ENCODE data around the gene CXCL12.

Gene CXCL12

DNA sequence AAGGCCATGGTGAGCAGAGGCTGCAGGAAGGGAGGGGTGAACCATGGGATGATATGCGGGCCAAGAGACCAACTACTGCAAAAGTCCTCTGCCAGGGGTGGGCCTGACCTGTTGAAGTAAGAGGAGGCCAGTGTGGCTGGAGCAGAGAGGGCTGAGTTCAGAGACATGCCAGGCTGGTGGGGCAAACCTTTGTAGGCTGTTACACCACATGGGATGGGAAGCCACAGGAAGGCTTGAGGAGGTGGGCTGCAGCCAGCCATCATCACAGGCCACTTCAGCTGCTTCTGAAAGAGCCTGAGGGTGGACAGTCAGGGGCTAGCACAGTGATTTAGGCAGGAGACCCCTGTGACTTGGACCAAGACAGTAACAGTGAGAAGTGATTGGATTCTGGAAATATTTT lies 20.3 kb downstream of the CXCL12 start:
- DNase-seq (ENCODE audit: low spot score), result no peak

DNA sequence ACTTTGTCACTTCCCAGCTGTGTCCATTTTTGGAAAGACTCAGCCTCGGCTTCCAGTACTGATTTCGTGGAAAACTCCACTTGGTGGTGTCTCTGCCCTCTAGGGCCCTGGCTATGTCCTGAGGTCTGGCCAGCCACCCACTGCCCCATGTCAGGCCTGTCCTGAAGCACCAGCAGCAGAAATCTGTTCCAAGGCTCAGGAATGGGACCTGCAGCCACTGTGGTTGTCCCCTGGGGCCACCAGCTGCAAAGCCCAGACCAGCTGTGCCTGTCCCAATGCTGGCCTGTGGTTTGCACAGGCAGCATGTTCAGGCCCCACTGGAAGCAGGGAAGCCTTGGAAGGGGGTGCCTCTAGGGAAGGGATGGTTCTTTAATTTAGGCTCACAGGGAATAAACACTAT lies 21.2 kb downstream of the CXCL12 start:
- DNase-seq (ENCODE audit: low spot score), result no peak

DNA sequence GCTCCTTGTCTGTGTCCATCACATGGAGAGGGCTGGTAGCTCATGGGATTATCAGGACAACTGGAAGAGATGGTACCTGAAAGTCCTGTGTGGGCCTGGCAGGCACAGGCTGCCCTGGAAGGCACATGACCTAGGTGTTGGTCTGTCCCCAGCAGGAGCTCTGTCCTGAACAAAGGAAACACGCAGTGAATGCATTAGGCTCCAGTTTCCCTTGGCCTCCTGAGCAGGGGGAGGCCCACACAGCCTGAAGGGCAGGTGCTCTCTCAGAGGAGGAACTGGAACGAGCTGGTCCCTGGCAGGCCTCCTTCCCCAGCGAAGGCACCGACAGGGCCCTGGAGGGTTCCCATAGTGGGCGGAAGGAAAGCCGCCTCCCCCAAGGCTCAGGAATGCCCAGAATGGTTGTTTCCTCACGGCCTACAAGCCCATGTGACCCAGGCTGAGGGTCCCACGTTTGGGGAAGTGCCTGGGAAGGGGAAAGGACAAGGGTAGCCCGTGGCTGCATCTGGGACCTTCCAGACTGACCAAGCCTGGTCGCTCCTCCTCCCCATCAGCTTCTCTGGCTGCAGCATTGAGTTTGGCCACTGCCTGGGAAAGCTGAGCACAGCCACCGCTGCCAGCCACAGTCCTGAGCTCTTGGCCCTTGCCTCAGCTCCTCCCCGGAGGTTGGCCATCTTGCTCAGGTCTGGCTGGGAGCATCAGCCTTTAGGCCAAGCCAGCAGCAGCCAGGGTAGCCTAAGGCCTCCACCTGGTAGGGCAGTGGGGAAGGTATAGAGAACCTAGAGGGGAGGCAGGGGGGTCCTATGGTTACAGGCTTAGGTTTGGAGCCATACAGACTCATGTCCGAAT lies 21.8 kb downstream of the CXCL12 start:
- no peak for DNase-seq (ENCODE audit: low spot score)

DNA sequence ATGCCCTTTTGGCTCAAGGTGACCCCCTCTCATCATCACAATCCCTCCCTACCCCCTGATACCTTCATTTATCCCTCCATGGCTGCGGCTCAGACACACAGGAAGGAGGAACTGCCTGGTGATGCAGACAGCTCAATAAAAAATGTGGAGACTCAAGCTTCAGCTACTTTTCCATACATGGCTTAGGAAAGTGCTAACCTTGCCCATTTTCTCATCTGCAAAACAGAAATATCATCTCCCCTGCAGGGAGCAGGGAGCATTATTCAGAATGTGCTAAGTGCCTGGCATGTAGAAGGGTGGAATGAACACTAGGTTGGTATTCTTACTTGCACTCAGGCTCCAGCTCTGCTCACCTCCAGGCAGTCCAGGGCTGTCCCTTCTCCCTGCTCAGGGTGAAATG lies 23.8 kb downstream of the CXCL12 start:
- DNase-seq (ENCODE audit: low spot score), result no peak

DNA sequence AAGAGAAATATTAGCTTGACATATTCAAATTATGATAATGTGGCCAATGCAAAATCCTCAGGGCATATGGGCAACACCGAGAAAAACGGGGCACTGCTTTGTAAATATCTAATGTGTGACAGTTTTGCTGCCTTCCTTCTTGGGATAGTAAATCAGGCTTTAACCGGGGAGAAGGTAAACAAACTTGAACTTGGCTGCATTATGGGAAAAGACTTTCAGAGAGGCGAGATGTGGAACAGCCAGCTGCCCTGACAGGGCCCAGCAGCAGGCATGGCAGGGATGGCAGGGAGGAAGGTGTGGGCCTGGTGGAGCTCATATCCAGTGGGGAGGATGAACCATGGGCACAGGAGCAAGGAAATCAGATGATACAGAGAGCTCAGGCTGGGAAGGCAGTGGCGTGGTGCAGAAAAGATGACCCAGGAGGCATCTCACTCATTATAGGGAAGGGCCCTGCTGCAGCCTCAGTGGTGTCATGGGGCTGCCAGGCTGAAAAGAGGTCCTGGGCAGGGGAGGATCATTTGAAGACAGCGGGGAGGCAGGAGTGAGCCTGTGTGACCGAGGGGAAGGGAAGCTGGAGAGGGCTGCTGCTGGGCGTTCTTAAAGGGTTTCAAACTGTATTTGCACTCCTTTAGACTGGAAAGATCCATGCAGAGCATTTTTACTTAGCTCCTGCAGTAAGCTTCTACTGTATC lies 26.7 kb downstream of the CXCL12 start:
- DNase-seq (ENCODE audit: low spot score), result no peak

DNA sequence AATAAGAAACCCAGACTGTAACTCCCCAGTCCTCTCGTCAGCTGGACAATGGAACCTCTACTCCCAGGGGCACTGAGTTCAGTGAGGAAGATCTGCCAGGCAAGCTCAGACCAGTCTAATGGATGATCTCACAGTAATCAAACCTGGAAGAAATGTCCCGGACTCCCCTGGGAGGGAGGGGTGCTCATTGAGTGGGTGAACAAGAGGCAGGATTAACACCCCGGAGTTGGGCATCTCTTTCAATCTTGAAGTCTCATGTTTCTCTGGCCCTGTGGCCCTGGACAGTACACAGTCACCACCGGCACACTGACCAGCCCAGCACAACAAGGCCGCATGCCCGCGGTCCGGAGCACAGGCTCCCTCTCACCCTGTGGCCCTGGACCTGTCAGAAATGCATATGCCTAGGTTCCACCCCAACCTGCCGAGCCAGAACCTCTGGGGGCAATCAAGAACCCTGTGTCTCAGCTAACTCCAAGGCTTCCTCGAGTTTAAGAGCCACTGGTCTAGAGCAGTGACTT lies 27.8 kb downstream of the CXCL12 start:
- DNase-seq (ENCODE audit: low spot score), result no peak

DNA sequence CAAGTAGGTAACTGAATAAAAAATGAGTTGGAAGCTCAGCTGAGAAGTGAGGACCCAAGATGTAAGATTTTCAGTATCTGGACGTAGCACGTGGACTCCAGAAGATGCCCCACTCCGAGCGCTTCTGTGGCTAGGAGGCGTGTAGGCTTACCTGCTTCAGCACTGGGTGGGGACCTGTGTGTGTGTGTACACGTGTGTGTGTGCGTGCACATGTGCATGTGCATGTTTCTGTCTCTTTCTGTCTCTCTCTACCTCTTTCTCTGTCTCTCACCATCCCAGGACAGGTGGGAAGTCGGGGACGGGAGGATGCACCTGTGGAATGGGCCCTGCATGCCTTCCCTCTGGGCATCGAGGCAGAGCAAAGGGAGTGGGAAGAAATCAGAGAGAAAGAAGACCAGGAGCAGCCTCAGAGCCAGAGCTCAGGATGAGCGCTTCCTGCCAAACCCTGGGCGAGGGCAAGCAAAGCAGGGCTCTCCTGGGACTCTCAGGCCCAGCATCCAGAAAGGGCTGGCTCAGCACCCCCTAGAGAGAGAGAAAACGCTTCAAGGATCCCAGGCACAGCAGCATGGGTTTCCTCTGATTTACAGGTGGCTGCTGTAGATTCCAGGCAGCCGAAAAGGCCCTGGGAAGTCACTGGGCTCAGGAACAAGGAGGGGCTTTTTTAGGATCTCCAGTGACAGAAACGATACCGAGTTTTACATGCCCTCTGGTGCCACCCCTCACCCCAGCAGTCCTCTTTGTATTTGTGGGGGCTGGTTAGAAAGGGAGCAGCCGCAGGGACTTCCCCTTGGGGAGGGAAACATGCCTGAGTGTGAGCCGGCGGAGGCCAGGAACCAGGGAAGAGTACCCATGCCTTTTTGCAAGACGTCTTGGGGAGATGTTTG lies 28.5 kb downstream of the CXCL12 start:
- no peak for DNase-seq (ENCODE audit: low spot score)

DNA sequence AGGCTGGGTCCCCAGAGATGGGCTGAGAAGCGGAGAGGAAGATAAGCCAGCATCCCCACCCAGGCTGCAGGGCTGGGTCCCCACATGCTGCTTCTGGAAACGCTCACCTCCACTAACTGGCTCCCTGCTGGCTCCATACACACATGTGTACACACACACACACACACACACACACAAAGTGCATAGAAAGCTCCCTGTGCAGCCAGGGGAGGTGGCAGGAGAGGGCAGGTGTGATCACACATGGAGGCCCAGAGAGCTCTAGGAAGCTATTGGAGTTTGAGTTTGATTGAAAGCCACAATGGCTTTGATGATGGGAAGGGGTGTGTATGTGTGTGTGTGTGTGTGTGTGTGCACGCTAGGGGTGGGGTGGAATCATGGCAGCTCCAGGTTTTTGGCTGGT lies 29.3 kb downstream of the CXCL12 start:
- DNase-seq (ENCODE audit: low spot score), result no peak

DNA sequence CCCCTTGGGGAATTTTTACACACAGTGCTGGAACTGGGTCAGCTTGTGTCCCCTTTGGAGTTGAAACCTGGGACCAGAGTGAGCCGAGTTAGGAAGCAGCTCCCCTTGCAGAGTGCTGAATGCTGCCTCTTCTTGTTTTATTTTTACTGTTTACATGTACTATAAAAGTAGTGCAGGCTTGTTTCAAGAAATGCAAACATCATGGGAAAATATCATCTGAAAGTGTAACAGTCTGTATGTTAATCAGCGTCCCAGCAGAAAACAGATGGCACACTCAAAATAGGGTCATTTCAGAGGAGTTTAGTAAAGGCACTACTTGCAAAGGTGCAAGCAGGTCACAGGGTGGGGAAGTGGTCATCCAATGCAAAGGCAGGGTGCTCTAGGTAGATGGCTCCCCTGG lies 30.1 kb downstream of the CXCL12 start:
- DNase-seq (ENCODE audit: low spot score), result no peak

DNA sequence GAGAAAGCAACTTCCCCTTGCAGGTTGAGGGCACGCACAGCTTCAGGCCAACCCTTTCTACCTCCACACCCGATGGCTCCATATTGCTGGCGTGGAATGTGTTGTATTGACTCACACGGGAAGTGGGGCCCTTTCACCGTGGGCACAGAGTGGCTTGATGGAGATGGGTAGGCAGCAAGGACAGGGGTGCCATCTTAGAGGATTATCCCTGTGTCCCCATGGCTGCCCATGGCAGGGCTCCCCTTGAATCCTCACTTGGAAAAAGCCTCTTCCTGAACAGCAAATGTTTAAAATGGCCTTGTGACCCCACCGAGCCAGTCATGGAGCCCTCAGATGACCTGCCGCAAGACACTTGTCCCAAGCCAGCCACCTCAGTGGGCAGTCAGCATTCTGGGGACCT lies 31.2 kb downstream of the CXCL12 start:
- DNase-seq (ENCODE audit: low spot score), result no peak

DNA sequence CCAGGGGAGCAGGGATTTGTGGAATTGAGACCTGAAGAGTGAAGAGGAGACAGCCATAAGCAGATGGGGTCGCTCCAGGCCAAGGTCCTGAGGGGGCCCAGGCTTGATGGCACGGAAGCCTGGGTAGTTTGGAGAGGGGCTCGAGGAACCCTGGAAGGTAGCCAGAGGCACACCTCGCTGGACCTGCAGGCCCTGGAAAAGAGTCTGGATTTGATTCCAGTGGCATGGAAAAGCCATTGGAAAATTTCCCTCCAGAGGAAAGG lies 31.8 kb downstream of the CXCL12 start:
- DNase-seq (ENCODE audit: low spot score), result no peak

DNA sequence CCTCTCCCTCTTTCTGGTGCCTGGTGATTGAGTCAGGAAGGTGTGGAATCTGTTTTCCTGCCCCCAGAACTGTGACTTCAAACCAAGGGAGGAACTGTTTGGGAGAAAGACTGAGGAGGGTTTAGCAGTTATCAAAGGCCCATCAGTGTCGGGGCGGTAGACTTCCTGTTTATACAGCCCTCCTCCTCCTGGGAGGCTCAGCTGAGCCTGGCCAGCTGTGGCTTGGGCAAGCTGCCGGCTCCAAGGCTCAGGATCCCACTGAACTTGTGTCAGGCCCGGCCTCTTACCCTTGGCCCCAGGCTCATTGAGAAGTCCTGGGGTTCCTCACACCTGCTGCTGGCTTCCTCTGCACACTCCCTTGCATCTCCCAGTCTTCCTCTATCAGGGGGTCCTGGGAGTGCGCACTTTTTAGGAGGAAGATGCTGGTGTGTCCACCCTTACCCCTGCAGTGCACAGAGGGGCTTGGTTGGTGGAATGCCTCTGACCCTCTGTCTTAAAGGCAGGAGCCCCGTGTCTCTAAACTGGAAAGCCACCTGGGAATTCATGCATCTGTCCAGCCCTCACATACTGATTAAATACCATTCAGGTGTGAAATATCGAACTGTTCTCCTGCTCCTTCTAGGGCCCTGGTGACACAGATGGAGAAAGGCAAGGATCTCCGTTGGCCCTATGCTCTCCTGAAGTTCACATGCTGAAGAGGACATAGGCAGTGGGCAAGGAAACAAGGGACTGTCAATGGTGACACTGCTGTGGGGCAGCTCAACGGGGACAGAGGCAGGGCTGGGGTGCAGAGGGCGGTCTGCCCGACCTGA lies 32.4 kb downstream of the CXCL12 start:
- no peak for DNase-seq (ENCODE audit: low spot score)

DNA sequence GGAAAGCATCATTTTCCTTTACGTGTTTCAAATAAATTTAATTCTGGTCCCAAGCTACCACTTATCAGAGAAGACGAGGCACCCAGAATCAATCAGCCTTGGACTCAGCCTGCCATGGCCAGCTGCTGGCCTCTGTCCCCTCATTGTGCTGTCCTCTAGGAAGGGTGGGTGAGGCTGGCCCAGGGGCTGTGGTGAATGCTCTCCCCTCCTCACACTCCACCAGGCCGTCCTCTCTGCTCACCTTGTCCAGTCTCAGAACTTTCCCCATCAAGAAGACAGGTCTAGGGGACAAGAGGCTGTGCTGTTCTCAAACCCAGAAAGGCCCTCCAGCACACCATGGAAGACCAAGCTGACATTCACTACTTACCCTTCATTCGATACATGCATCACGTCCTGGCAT lies 36.4 kb downstream of the CXCL12 start:
- no peak for DNase-seq (ENCODE audit: low spot score)

DNA sequence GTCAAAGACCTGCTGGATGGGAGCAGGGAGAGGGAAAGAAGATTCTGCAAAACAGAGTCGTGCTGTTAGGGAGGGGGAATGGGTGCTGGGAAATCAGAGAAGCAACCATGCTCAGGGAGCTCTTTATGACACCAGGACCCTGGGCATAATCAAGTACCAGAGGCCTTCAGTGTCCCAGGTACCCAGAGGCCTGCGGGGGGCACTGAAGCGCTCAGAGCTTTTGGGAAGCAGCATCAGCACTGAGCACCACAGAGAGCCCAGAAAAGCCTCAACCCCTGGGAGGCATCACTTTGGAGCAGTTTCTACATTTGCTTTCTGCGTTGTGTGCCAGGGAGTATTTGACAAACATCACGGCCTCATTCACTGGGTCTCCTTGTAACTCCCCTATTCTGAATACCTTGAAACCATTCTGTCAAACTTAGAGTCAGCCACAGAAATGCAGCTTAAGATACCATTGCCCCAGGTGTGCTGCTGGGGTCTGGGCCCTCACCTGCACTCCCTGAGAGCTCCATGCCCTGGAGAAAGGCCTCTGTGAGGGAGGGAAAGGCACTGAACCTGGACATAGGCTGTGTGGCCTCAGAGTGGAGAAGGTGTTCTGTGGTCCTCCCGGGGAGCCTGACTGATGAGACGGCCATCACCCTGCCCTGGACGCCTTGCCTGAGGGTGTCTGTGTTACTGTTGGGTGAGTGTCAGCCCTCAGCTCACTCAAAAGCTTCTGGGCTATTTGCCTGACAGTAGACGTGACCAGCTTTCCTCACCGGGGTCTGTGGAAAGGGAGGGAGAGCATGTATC lies 37.1 kb downstream of the CXCL12 start:
- DNase-seq (ENCODE audit: low spot score), result no peak

DNA sequence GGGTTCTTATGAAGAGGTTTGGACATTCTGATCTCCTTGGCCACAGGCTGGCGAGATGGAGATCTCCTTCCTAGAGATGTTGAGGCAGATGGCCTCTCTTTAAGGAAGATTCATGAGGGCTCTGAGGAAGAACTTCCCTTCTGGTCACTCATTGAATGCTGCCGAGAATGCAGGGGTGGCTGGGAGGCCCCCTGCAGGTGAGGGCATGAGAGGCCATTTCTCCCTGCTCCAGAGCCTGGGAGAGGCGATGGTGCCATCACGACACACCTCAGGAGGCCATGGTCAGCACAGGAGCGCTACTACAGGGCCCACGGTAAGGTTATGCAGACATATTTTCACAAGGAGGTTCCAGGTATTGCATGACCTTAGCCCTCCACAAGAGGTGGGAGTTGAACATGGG lies 40.2 kb downstream of the CXCL12 start:
- no peak for DNase-seq (ENCODE audit: low spot score)

DNA sequence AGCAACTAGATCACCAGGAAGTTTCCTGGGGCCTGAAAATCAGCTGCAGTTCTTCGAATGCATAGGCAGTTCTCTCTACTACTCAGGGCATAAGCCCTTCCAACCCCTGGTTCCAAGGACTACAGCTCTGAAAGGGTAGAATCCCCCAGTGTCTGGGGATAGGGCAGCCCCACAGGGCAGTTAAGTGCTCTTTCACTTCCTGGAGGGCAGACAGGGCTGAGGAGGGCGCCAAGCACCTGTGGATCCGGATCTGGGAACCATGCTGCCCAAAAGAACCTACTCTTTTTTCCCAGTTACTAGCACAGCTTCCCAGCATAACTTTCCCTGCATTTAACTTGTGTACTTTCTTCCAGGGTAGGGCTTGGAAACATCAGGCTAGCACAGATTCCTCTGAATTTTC lies 41.1 kb downstream of the CXCL12 start:
- no peak for DNase-seq (ENCODE audit: low spot score)

DNA sequence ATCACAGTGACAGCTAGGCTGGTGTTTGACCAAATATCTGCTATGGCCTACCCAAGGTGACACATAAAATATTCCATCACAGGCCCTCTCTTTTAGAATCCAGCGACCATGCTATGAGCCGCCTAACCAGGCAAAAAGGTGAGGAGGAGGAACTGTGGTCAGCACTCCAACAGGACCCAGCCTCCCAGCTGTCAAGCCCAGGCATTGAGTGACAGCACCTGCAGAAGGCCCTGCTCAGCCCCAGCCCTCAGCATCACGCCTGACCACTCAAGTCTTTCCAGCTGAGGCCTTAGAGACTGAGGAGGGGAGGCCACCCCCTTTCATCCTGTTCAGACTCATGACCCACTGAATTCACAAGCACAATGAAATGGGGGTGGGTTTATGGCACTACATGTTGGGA lies 43.0 kb downstream of the CXCL12 start:
- no peak for DNase-seq (ENCODE audit: low spot score)

DNA sequence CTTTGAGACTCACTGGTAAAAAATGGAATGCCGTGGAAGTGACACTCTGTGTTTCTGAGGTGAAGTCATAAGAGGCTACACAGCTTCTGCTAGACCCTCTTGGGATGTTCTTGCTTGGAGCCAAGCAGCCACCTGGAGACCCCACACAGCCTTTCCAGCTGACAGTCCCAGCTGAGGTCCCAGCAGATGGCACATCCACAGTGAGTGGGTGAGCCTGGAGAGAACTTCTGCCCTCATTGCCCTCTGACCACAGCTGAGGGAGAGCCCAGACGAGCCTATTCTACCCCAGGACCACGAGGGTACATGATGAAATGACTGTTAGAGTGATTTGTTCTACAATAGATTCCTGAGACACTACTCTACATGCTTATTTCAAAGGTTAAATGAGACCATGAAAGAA lies 44.3 kb downstream of the CXCL12 start:
- DNase-seq (ENCODE audit: low spot score), result no peak

DNA sequence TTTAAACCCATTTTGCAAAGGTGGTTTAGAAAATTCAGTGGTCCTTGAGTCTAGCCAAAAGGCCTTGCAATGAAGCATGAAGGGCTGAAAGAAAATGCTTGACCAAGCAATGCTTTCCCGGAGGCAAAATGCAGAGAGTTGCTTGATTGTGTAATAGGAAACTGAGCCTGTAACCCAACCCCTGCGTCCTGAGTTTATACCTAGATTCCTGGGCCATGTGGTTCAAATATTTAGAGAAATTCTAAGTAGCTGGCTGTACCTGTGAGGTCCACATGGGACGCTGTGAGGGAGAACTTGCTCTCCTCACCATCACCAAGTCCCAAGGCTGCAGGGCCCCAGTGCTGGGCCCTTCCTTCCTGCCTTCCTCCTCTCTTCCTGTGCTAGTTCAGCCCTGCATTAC lies 45.7 kb downstream of the CXCL12 start:
- no peak for DNase-seq (ENCODE audit: low spot score)

DNA sequence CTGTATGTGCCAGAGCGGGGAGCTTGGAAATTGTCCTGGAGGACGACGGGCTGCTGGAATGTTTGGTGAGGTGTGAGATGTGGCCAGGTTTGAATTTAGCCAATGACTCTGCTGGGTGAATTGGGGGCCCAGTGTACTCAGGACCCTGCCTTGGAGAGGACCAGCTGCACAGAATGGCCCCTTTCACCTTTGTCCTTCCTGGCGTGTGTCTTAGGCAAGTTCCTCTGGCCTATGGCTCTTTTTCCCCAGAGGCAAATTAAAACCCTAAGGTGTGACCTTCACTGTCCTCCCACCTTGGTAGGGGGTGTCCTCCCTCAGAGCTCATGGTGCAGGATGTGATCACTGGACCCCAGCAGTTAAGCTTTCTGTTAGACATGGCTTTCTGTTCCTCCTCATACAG lies 47.8 kb downstream of the CXCL12 start:
- DNase-seq (ENCODE audit: low spot score), result no peak

Data from SK-N-DZ (cell line).